HG02840 (cell line): ENCODE measurements around the gene KRT73.

Experiments
- ATAC-seq: cut with Tn5 transposase; IDR thresholded peaks from one replicate; pipeline ENCODE4 v1.9.1; 2021; ENCODE audit warnings: mild to moderate bottlenecking, moderate library complexity, moderate number of reproducible peaks; ENCODE audit not compliant: unreplicated experiment, low FRiP score

KRT73 gene

DNA sequence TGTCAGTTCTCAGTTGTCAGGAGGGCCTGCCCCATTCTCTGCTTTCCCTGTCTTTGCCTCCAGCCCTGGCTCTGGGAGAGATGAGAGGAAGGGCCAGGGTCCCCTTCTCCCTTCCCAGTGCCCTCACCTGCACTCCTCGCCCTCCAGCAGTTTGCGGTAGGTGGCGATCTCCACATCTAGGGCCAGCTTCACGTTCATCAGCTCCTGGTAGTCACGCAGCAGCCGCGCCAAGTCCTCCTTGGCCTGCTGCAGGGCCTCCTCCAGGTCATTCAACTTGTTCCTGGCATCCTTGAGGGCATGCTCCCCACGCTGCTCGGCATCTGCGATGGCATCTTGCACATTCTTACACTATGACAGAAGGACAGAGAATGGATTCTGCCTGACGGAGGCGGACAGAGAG lies 28.3 kb upstream of the KRT73 start:
- no peak for ATAC-seq

DNA sequence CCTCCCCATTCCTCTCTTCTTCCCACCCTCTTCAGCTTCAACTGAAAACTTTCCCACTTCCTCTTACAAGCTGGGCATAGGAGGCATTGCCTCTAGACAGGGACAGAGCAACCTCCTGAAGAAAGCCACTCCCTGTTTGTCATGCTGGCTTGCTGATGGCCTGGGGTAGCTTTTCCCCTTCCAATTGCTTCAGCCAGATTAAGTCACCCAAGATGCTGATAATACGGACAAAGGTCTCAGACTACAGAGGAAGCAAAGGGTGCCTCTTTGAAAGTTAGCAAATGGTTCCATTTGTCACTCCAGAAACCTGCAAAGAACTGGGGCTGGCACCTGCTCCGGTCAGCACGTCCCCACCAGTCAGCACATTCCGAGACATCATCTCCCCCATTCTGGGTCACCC lies 27.6 kb upstream of the KRT73 start:
- no peak for ATAC-seq

DNA sequence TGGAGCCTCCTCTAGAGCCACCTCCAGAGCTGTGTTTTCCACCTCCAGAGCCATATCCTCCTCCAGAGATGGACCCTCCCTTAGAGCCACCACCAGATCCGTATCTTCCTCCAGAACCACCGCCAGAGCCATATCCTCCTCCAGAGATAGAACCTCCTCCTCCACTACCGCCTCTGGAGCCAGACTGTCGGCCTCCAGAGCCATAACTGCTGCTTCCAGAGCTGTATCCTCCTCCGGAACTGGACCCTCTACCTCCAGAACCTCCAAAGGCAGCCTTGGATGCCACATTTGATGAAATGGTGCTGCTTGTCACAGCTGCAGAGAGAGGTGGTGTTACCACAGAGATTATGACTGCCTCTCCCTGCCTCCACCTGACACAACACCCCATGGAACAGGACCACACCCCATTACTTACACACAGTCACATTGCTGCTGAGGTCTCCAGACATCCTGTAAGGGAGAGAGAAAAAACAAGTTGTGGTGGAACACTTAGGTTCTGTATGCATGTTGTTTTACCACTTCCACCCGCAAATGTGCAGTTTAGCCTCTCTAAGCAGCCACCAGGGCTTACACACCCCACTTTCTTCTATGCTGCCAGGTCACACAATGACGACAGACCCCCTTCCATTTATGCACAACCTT lies 26.9 kb upstream of the KRT73 start:
- ATAC-seq = no peak

- no peak for ATAC-seq
These were observed 25.7 kb upstream of the KRT73 start for GRCh38 chr12:52644078-52644415.

DNA sequence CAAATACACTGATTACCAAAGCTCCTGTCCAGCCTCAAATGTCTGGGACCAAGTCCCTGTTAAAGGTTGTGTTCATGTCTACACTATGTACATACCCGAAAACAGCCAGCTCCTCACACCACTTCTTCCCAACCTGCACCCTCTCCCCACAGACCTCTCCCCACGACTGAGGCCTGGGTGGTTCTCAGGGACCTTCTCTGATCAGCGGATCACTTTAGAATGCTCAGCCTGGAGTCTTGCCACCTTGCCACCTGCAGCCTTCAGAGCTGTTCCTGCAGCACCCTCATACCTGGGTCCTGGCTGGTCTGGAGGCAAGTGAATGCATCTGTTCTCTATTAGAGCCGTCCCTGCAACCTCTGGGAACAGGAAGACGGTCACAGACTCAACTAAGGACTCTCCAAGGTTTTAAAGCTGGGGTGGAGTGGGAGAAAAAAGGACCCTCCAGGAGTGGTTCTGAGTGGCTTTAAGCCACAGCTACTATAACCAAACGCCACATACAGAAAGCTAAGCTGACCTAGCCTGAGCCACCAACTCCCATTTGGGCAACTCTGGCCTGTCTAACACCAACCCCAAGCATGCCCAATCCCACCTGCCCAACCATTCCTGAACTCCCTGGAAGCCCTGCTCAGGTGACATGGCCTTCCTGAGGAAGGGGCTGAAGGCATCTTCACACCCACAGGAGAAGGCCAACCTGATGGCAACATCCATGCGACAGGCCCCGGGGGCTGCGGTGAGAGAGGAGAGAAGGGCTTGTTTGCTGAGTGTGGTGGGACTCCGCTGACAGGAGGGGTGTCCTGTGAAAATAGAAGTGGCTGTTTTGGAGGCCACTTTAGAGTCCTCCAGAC lies 25.1 kb upstream of the KRT73 start:
- ATAC-seq = no peak

GRCh38 chr12:52641468-52641867 lies 23.1 kb upstream of the KRT73 start:
- ATAC-seq = no peak

DNA sequence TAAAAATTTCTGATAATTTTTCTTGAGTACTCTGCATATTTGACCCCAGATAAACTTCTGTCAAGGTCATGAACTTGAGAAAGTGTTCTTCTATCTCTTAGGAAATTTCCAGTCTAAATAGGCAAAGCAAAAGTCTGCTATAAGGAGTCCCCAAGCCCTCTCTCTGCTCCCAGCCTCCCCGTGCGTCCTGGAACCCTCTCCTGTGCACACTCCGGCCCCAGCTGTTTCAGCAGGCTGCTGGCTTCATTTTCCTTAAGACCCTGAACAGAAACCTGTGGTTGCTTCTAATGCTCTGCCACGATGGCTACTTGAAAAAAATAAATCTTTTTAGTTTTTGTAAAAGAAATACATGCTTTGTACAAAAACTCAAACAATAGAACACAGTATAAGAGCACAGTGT lies 18.9 kb upstream of the KRT73 start:
- ATAC-seq = no peak

- no peak for ATAC-seq
These were observed 18.4 kb upstream of the KRT73 start for GRCh38 chr12:52636592-52637258.

DNA sequence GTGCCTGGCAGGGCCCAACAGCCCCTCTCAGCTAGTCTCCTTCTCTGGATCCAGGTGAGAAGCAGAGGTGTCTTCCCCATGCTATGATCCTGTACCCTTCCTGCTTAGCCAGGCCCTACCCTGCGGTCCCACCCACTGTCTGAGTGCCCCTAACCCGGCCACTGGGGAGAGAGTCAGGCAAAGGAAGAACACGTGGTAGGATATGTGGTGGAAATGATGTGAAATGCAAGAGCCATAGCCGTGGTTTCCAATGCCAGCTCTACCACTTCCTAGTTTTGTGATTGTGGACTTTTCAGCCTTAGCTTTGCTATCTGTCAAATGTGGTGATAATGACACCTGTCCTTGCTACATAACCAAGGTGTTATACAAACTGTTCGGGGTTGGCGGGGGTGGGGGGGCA lies 17.8 kb upstream of the KRT73 start:
- ATAC-seq = no peak

- no peak for ATAC-seq
These were observed 16.1 kb upstream of the KRT73 start for GRCh38 chr12:52634266-52635056.

GRCh38 chr12:52633383-52633782 lies 15.0 kb upstream of the KRT73 start:
- ATAC-seq = no peak

DNA sequence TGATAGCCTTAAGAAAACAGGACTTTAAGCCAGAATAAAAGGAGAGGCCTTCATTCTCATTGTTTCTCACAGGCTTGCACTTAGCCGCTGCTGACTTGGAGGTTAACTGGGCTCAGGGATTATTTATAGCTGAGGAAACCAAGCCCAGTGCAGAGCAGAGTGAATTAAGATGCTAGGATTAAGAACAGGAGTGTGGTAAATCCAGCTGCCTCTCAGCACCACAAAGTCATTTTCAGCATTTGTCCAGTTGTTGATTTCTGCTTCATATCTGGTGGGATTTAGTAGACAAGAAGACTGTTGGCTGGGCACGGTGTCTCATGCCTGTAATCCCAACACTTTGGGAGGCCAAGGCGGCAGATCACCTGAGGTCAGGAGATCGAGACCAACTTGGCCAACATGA lies 14.3 kb upstream of the KRT73 start:
- ATAC-seq = no peak

- ATAC-seq = no peak
These were observed 13.5 kb upstream of the KRT73 start for GRCh38 chr12:52631676-52632459.

DNA sequence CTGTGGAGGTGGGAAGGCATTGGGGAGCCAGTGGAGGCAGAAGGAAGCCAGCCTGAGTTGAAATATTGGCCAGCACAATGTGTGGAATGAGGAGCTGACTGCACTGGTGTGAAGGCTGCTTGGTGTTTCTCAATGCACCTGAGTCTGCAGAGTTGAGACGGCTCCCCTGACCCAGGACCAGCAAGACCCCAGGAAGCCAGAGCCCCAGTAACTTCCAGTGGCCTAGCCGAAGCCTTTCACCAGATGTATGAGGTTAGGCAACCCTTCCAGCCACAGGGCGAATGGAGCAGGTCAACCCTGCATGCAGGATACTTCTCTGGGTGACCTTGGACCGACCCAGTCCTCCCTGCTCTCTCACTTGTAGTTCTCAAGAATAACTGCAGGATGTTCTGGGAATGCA lies 12.9 kb upstream of the KRT73 start:
- ATAC-seq = no peak

DNA sequence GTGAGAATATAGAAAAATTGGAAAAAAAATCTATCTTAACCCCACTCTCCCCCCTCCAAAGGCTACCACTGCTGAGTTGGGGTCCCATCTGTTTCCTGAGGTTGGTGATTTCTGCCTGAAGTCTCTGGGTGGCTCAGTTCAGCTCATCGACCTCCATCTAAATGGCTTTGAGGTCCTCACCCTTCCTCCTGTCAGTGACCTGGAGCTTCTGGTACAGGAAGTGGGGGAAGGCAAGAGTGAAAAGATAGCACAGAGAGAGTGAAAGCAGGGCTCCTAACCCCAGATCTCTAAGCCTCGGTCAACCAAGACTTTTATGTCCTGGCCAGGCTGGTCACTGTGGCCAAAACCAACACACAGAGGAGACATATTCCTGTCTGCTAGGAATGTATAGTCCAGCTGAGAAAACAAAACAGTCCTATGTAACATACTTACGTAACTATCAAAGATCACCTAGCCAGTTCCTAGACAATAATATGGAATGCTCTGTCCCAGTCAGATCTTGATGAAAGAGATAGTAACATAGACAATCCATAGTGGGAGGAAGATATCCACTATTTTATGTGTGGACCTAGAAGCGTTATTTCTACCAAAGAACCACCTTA lies 12.3 kb upstream of the KRT73 start:
- ATAC-seq = no peak

- ATAC-seq = no peak
These were observed 11.7 kb upstream of the KRT73 start for GRCh38 chr12:52630008-52630500.

DNA sequence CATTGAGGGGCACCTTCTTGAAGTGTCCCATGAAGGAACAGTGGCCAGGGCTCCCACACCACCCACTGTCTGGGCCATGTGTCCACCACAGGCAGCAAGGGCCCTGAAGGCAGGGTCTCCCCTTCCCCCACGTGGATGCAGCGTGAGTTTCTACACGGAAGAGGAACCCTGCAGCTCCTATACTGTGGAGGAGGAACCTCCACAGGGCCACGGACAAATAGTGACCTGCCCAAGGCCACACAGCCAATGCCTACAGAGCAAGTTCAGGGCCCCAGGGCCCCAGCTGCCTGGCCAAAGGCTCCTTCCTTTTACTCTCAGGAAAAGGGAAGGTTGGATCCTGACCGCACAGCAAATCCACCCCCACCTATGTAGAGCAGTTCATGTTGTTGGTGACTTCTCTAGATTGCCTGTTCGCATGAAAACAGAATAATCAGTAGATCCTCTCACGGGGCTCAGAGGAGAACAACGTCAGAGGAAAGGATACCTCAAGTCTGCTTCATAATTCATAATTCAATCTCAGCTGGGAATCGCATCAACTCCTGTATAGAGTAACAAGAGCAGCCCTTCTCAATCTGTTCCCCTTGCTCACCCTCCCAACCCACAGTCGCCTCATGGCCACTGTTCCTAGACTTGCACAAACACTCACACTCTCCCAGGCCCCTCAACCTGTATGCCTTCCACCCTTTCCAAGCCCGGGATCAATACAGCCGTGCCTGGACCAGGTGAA lies 11.1 kb upstream of the KRT73 start:
- no peak for ATAC-seq

- no peak for ATAC-seq
These were observed 10.5 kb upstream of the KRT73 start for GRCh38 chr12:52628841-52629240.

DNA sequence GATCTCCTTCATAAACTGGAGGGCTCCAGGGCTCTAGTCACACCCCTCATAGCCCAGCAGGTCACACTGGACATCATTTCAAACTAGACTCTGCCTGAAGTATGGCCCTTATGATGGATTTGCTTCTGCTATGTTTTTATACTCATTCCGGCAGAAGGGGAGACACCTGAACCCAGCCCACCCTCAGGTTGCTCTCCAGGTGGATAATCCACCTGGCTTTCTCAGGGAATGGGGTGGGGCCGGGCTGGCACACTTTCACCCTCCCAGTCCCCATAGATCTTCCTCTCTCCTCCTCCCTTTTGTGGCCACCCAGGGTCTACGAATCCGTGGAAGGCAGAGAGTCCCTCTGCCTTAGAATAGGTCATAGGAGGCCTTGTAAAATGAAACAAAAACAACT lies 9.8 kb upstream of the KRT73 start:
- ATAC-seq = no peak
